PC-9 (cell line): ENCODE data around the gene ZNF785. TPM values are rescaled to one million over a fixed set of nuclear protein-coding genes. Genes with fewer than 3 reads are reported as not detected.

Experiments
- BruUV-seq: library from RNA; stranded (reverse); fragments of 400-500 nt; replicated peaks from 2 replicates; lab custom pipeline; 2021; lab: Mats Ljungman, UMichigan
- CTCF ChIA-PET: fragments of 300-600 bp; sonication (Branson Sonifier 250); formaldehyde crosslinking; loops from one replicate; lab custom pipeline; 2022; ENCODE audit warnings: antibody characterized with exemption; lab: Charles Lee
- POLR2A ChIA-PET: fragments of 300-600 bp; sonication (Branson Sonifier 250); formaldehyde crosslinking; loops from one replicate; lab custom pipeline; 2022; ENCODE audit warnings: antibody characterized with exemption; ENCODE audit not compliant: unreplicated experiment; lab: Charles Lee
- DNase-seq, 2 experiments: peaks; one replicate each; pipeline versions ENCODE4 v3.0.0 to v3.0.0-alpha.2; 2015 to 2022; ENCODE audit warnings: mixed read lengths in 1 of 2
- H2AFZ ChIP-seq: fragments of 200-600 bp; sonication (generic); 2 replicates; pipeline ENCODE4 v1.8.1; 2017; ENCODE audit warnings: antibody characterized with exemption
- H3F3A ChIP-seq: fragments of 200-600 bp; sonication (generic); 2 replicates; pipeline ENCODE4 v1.8.1; 2017; ENCODE audit warnings: antibody characterized with exemption, mild to moderate bottlenecking, low read depth; ENCODE audit not compliant: insufficient read depth
- H3K27ac ChIP-seq: fragments of 200-600 bp; sonication (generic); 2 replicates; pipeline ENCODE4 v1.6.1; 2016; ENCODE audit warnings: mixed run types
- H3K27me3 ChIP-seq: fragments of 200-600 bp; sonication (generic); 2 replicates; pipeline ENCODE4 v1.6.1; 2016; ENCODE audit warnings: low read depth, mixed run types; ENCODE audit not compliant: insufficient read depth
- H3K36me3 ChIP-seq: fragments of 200-600 bp; sonication (generic); 2 replicates; pipeline ENCODE4 v1.6.1; 2016; ENCODE audit warnings: low read depth, mixed run types
- H3K4me1 ChIP-seq: fragments of 200-600 bp; sonication (generic); replicated peaks from 2 replicates; pipeline ENCODE4 v1.6.1; 2016; ENCODE audit warnings: mixed run types; ENCODE audit not compliant: insufficient read depth
- H3K4me2 ChIP-seq: fragments of 200-600 bp; sonication (generic); 2 replicates; pipeline ENCODE4 v1.6.1; 2017; ENCODE audit warnings: mixed run types
- H3K4me3 ChIP-seq: fragments of 200-600 bp; sonication (generic); 2 replicates; pipeline ENCODE4 v1.6.1; 2016; ENCODE audit warnings: mixed run types
- H3K79me2 ChIP-seq: fragments of 200-600 bp; sonication (generic); 2 replicates; pipeline ENCODE4 v1.6.1; 2017; ENCODE audit warnings: low read depth, mixed run types
- H3K9me2 ChIP-seq: fragments of 200-600 bp; sonication (generic); 2 replicates; pipeline ENCODE4 v1.8.1; 2017; ENCODE audit warnings: mild to moderate bottlenecking; ENCODE audit not compliant: insufficient read depth
- H3K9me3 ChIP-seq: fragments of 200-600 bp; sonication (generic); 2 replicates; pipeline ENCODE4 v1.8.1; 2016; ENCODE audit warnings: low read depth; ENCODE audit not compliant: insufficient read depth
- H4K20me1 ChIP-seq: fragments of 200-600 bp; sonication (generic); 2 replicates; pipeline ENCODE4 v1.8.1; 2017; ENCODE audit not compliant: insufficient read depth
- EZH2 ChIP-seq: fragments of 200-600 bp; sonication (generic); IDR thresholded peaks from 2 replicates; pipeline ENCODE4 v1.8.0; 2017; ENCODE audit warnings: antibody characterized with exemption, low read depth
- intact Hi-C: fragments of 100-400 bp; cut with micrococcal nuclease; formaldehyde crosslinking; loops from one replicate; pipeline ENCODE4 v1.10.0; 2022; ENCODE audit not compliant: unreplicated experiment
- total RNA-seq: library from RNA; stranded (reverse); gene quantifications from 2 replicates; pipeline ENCODE4 v1.2.3, GENCODE V29; 2021
- TF ChIP-seq, protein P1 (sequence below): fragments of 200-600 bp; sonication (generic); conservative IDR thresholded peaks from 2 replicates; pipeline ENCODE4 v1.6.1; 2017; ENCODE audit warnings: mixed run types, antibody characterized with exemption, mild to moderate bottlenecking, moderate library complexity

ZNF785 gene
- total RNA-seq, 1 experiment from 2014 or later = 30.9 TPM

DNA sequence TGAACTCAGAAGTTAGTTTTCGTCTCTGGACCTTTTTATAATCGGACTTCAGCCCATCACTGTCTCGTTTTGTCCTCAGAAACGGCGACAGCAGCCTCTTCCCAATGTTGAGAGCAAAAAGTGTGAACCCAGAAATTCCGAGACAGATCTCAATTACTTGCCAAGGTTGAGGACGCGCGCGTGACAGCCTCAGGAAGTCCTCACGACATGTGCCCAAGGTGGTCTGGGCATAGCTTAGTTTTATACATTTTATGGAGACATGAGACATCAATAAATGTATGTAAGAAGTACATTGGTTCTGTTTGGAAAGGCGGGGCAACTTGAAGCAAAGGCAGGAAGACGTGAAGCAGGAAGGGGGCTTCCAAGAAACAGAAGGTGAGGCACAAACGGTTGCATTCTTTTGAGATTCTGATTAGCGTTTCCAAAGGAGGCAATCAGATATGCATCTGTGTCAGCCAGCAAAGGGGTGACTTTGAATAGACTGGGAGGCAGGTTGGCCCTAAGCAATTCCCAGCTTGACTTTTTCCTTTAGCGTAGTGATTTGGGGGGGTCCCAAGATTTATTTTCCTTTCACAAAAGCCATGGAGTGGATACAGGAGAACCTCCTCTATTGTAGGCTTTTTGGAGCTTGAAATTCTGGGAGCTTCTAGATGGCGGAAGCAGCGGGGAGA lies 50.3 kb downstream of the ZNF785 start:
- intact Hi-C loops = loop anchor here (1.0 to 2.0 kb wide), 4 partner anchors 50 to 105 kb away; partner anchors contain the start of genes DCTPP1 and ZNF785
- H3K79me2 ChIP-seq = peaks cover 48% of the 10 kb centered on the region
- DNase-seq = no peak
- peak overlapping the region; percentile 92 for H2AFZ ChIP-seq
- peaks cover 28% of the 10 kb centered on the region for H3K4me1 ChIP-seq
- BruUV-seq = TSS peak; percentile 85
- TF ChIP-seq EZH2 = no peak
- TF ChIP-seq, protein P1, sequence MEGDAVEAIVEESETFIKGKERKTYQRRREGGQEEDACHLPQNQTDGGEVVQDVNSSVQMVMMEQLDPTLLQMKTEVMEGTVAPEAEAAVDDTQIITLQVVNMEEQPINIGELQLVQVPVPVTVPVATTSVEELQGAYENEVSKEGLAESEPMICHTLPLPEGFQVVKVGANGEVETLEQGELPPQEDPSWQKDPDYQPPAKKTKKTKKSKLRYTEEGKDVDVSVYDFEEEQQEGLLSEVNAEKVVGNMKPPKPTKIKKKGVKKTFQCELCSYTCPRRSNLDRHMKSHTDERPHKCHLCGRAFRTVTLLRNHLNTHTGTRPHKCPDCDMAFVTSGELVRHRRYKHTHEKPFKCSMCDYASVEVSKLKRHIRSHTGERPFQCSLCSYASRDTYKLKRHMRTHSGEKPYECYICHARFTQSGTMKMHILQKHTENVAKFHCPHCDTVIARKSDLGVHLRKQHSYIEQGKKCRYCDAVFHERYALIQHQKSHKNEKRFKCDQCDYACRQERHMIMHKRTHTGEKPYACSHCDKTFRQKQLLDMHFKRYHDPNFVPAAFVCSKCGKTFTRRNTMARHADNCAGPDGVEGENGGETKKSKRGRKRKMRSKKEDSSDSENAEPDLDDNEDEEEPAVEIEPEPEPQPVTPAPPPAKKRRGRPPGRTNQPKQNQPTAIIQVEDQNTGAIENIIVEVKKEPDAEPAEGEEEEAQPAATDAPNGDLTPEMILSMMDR = no peak
- H3K9me3 ChIP-seq = no peaks in the 10 kb centered on the region
- peak overlapping the region; percentile 90 for H3K4me2 ChIP-seq
- H3K4me3 ChIP-seq = peak overlapping the region; percentile 73
- H3K27ac ChIP-seq = peak overlapping the region; percentile 57
- peaks cover 18% of the 10 kb centered on the region for H3F3A ChIP-seq
- H3K36me3 ChIP-seq = 0 out of 2 replicates have a peak, but pooled peaks cover 13% of the 10 kb centered on the region
- POLR2A ChIA-PET = interaction anchor here (0.6 to 3.2 kb wide), 5 partner anchors 11 to 158 kb away, joined by 3 to 21 read pairs (median 5); partner anchors contain the start of gene ZNF764
- no peaks in the 10 kb centered on the region for H4K20me1 ChIP-seq
- no peaks in the 10 kb centered on the region for H3K27me3 ChIP-seq
- no peaks in the 10 kb centered on the region for H3K9me2 ChIP-seq
- CTCF ChIA-PET = interaction anchor here (0.6 to 3.1 kb wide), 11 partner anchors 8 to 109 kb away, joined by 3 to 25 read pairs (median 4); partner anchors contain the start of genes DCTPP1, ZNF688 and ZNF764

DNA sequence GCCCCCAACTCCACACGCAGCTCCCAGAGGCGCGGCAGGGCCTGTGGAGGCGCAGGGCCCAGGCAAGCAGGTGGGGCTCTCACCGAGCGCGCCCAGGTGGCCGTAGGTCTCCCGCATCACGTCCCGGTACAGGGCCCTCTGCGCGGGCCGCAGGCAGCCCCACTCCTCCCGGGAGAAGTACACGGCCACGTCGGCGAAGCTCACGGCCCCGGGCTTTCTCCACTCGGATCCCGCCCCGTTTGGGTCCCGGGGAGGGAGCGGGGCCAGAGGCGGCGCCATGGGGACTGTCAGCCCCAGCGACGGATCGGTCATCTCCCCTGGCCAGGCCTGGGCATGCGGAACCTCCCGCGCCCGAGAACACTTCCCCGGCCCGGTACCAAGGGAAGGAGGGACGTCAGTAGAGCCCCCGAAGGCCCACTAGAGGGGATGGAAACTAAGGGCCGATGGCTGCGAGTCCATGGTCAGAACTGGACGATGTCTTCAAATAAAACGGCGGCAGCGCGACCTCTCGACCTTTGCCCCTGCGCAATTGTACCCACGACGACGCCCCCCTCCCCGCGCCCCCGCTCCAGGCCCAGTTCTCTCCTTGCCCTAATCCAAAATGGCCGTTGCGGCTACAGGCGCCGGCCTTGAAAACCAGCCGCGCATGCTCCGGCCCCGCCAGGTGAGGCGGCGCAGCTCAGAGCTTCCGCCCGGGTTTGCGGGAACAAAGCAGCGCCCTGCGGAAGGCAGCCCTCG lies 51.0 kb downstream of the ZNF785 start, which contains the start of gene ZNF747:
Gene ZNF747 (minus strand): TSS at position 491 of the 738 bp plus-strand sequence. CDS start 179 bp downstream, at position 312.
- peaks cover 48% of the 10 kb centered on the region for H3K79me2 ChIP-seq
- no peaks in the 10 kb centered on the region for H3K27me3 ChIP-seq
- peak within 1 kb of the TSS; percentile 73 for H3K4me3 ChIP-seq
- no peaks in the 10 kb centered on the region for H3K9me3 ChIP-seq
- H3K36me3 ChIP-seq = 0 out of 2 replicates have a peak, but pooled peaks cover 13% of the 10 kb centered on the region
- ChIA-PET CTCF (interaction anchor here (1.1 to 3.1 kb wide), 5 partner anchors 20 to 105 kb away, joined by 3 to 25 read pairs (median 7); partner anchors contain the start of genes DCTPP1, ZNF689 and ZNF764), POLR2A (interaction anchor here (0.6 to 3.2 kb wide), 3 partner anchors 20 to 43 kb away, joined by 3 to 21 read pairs (median 5); partner anchors contain the start of gene ZNF764)
- peak within 1 kb of the TSS; percentile 90 for H3K4me2 ChIP-seq
- peak within 1 kb of the TSS; percentile 57 for H3K27ac ChIP-seq
- no peaks in the 10 kb centered on the region for H4K20me1 ChIP-seq
- H3F3A ChIP-seq = peaks cover 20% of the 10 kb centered on the region
- TSS peak; percentile 31 for BruUV-seq
- intact Hi-C loops = loop anchor here (1.0 to 2.0 kb wide), 5 partner anchors 24 to 104 kb away; partner anchors contain the start of genes DCTPP1, ZNF764 and ZNF785
- H3K9me2 ChIP-seq = no peaks in the 10 kb centered on the region
- TF ChIP-seq, protein P1 = peak; percentile 29; the same call in 1 of the 2 replicates
- no peak for TF ChIP-seq EZH2
- peak within 1 kb of the TSS; percentile 92 for H2AFZ ChIP-seq
- H3K4me1 ChIP-seq = peaks cover 30% of the 10 kb centered on the region
- peak; percentile 72 to 92 for DNase-seq
